ENCODE data around the gene MBLAC1.

The MBLAC1 gene, protein sequence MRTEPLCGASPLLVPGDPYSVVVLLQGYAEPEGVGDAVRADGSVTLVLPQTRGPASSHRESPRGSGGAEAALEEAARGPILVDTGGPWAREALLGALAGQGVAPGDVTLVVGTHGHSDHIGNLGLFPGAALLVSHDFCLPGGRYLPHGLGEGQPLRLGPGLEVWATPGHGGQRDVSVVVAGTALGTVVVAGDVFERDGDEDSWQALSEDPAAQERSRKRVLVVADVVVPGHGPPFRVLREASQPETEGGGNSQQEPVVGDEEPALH

DNA sequence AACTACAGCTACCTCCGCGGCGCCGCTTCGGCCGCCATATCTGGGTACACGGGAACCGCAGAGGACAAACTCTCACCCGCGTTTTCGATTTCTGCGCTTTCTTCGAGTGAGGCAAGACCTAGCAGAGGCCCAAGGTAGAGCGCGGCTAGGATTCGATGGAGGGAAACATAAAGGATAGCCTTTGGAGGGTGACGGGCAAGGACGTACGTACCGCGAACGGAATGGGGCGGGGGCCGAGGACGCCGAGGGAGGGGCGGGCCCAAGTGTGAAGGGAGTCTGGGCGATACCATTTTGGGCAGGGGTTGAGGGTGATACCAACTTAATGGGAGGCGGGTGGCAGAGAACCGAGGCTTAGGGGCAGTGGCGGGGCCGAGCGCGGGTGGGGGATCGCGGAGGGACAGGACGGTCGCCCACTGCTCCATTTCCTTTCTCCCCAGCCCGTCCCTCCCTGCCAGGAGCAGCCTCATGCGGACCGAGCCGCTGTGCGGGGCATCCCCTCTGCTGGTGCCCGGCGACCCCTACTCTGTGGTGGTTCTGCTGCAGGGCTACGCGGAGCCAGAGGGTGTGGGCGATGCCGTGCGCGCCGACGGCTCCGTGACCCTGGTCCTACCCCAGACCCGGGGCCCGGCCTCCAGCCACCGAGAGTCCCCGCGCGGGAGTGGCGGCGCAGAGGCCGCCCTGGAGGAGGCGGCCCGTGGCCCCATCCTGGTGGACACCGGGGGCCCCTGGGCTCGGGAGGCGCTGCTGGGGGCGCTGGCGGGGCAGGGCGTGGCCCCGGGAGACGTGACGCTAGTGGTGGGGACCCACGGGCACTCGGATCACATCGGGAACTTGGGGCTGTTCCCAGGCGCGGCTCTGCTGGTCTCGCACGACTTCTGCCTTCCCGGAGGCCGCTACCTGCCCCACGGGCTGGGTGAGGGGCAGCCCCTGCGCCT is at the start of gene MBLAC1:
Gene MBLAC1 (plus strand): TSS at position 37 of the 935 bp plus-strand sequence. CDS start 429 bp downstream, at position 466.
- Histone ChIP-seq H3K9me3 (ENCODE audit: low read depth, low read length) (no peaks in the 10 kb centered on the region), H3K4me3 (peak within 1 kb of the TSS; percentile 89), H3K9ac (ENCODE audit: insufficient read length) (peak within 1 kb of the TSS; percentile 90), H3K36me3 (ENCODE audit: insufficient read depth, low read length) (no peaks in the 10 kb centered on the region), H3K27ac (peak within 1 kb of the TSS; percentile 98)
- DNase-seq (ENCODE audit: low read depth, low spot score) = peak; percentile 76
- TF ChIP-seq EZH2 (IDR thresholded peaks at IDR 0.05) = no peak
- TF ChIP-seq POLR2AphosphoS5 (IDR thresholded peaks at IDR 0.05; ENCODE audit: borderline replicate concordance, low read depth, low read length) = peak; percentile 96

DNA sequence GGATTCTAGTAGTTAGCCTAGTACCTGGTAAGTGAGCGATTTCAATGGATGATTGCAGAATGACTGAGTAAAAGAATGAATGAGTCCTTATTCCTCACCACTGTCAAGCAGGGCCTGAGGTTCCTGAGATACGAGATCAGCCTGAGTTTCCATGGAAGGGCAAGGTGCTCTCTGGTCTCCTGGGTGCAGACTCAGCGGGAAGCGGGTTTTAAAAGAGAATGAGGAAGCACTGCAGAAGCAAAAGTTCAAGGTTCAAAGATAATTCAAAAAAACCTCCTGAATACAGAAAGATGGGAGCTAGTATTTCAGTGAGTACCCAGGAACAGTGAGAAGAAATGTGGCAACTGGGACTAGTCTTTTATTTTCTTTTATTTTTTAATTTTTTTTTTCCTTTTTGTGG is 49.6 kb upstream of the MBLAC1 start:
- no peak for TF ChIP-seq EZH2 (IDR thresholded peaks at IDR 0.05)
- no peak for TF ChIP-seq FOXP2 (optimal IDR thresholded peaks at IDR 0.05; ENCODE audit: control extremely low read depth, extremely low read length, insufficient read depth)
- no peak overlapping the region for H3K27ac ChIP-seq
- no peak overlapping the region for H3K4me3 ChIP-seq
- peaks cover 56% of the 10 kb centered on the region for H3K9me3 ChIP-seq (ENCODE audit: low read depth, low read length)
- H3K9ac ChIP-seq (ENCODE audit: insufficient read length) = no peak overlapping the region
- H3K36me3 ChIP-seq (ENCODE audit: insufficient read depth, low read length) = peaks cover 83% of the 10 kb centered on the region
- no peak for DNase-seq (ENCODE audit: low read depth, low spot score)

DNA sequence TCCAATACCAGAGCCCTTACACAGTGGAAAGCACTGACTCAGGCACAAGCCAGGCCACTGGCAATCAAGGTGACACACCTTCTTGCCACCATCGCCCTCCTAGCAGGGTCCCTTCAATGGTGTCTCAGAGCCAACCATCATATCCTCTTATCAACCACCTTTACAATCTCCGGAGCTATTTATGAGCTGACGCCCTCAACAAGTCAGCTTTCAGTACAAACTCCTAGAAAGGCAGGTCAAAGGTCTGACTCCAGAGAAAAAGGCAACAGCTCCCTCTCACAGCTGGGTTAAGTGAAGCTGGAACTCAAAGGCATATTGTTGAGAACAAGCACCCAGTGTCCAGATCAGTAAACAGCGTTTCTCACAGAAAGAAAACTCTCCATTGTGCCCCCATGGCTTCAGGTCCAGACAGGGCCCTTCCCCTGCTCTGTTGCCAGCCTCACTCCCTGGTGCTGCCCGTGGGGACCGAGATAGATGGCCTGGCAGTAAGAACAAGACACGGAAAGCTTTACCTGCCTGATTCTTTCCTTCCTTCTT is 47.7 kb upstream of the MBLAC1 start:
- Histone ChIP-seq H3K9me3 (ENCODE audit: low read depth, low read length) (peaks cover 42% of the 10 kb centered on the region), H3K9ac (ENCODE audit: insufficient read length) (no peak overlapping the region), H3K27ac (no peak overlapping the region), H3K36me3 (ENCODE audit: insufficient read depth, low read length) (peaks cover 64% of the 10 kb centered on the region), H3K4me3 (no peak overlapping the region; the same call in 1 of the 2 replicates)
- no peak for DNase-seq (ENCODE audit: low read depth, low spot score)
- TF ChIP-seq FOXP2 (optimal IDR thresholded peaks at IDR 0.05; ENCODE audit: control extremely low read depth, extremely low read length, insufficient read depth) = no peak
- TF ChIP-seq EZH2 (IDR thresholded peaks at IDR 0.05) = no peak
- TF ChIP-seq POLR2AphosphoS5 (IDR thresholded peaks at IDR 0.05; ENCODE audit: borderline replicate concordance, low read depth, low read length) = no peak

DNA sequence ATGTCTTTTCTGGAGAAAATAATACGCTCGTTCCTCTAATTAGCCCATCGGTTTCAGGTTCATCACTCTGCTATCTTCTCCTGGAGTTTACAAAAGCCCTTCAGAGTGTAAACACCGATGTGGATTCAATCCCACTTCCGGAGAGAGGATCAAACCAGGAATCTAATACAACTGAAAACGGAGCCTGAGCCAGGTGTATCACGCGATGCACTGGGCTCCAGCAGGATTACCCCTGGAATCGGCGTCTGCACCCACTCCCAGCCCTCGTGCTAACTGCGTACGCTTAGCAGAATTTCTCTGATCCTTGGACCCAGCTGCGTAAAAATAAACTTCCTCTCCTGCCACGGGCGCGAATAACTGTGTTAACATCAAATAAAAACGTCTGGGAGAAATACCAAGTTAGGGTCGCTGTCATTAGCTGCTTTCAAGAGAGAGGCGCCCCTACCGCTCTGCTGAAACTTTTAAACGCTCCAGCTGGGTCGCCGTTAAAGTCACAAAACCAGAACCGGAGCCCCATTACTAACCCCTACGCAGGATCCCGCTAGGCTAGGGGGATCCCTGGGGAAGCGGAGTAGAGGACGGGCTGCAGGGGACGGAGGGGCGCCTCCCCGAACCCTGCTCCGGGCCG is 45.7 kb upstream of the MBLAC1 start:
- peak overlapping the region; percentile 80 for H3K27ac ChIP-seq
- DNase-seq (ENCODE audit: low read depth, low spot score) = no peak
- peaks cover 44% of the 10 kb centered on the region for H3K36me3 ChIP-seq (ENCODE audit: insufficient read depth, low read length)
- H3K9me3 ChIP-seq (ENCODE audit: low read depth, low read length) = peaks cover 26% of the 10 kb centered on the region; the same call in 1 of the 2 replicates
- peak overlapping the region; percentile 98 for H3K9ac ChIP-seq (ENCODE audit: insufficient read length)
- H3K4me3 ChIP-seq = peak overlapping the region; percentile 100
- TF ChIP-seq EZH2 (IDR thresholded peaks at IDR 0.05) (no peak), FOXP2 (optimal IDR thresholded peaks at IDR 0.05; ENCODE audit: control extremely low read depth, extremely low read length, insufficient read depth) (no peak), POLR2AphosphoS5 (IDR thresholded peaks at IDR 0.05; ENCODE audit: borderline replicate concordance, low read depth, low read length) (no peak)

DNA sequence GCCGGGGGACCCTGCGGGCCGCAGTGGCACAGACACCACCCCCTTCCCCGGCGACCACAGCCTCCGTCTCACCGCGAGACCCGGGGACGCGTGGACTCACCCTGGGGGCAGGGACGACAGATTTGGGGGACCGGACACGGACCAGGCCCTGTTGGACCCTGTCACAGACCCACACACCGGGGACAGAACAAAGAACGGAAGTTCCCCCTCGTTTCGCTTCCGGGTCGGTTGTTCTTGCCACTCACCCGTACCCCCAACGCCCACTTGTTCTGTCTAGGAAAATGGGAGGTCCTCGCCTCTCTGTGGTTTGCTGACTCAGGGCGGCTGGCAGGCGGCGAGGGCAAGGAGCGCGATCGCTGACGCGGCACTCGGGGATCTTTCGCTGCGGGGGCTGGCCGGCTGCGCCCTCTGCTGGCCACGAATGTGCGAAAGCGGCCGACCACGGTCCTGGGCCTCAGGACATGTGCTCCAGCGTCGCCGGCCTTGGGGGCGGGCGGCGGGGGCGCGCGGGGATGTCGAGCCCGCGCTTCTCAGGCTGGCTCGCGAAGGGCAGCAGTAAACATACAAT is 45.1 kb upstream of the MBLAC1 start, which contains the start of gene ZNF3:
Gene ZNF3 (minus strand): TSS at position 189 of the 568 bp plus-strand sequence. CDS start 4,366 bp downstream, outside the sequence.
- peak within 1 kb of the TSS; percentile 98 for H3K9ac ChIP-seq (ENCODE audit: insufficient read length)

DNA sequence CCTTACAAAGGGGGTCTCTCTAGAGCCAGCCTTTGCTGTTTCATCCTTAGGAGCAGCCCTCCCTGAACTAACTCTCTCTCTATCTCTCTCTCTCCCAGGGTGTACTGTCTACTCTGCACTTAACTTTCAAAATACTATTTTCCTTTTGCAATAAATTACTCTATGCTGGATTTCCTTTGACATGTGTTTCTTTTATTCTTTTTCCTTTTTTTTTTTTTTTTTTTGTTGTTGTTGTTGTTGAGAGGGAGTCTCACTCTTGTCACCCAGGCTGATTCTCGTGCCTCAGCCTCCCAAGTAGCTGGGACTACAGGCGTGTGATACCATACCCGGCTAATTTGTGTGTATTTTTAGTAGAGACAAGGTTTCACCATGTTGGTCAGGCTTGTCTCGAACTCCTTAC is 43.8 kb upstream of the MBLAC1 start:
- Histone ChIP-seq H3K36me3 (ENCODE audit: insufficient read depth, low read length) (peaks cover 25% of the 10 kb centered on the region), H3K9ac (ENCODE audit: insufficient read length) (no peak overlapping the region), H3K9me3 (ENCODE audit: low read depth, low read length) (peaks cover 17% of the 10 kb centered on the region; the same call in 1 of the 2 replicates), H3K4me3 (no peak overlapping the region), H3K27ac (no peak overlapping the region)
- no peak for DNase-seq (ENCODE audit: low read depth, low spot score)
- no peak for TF ChIP-seq POLR2AphosphoS5 (IDR thresholded peaks at IDR 0.05; ENCODE audit: borderline replicate concordance, low read depth, low read length)
- TF ChIP-seq FOXP2 (optimal IDR thresholded peaks at IDR 0.05; ENCODE audit: control extremely low read depth, extremely low read length, insufficient read depth) = no peak
- no peak for TF ChIP-seq EZH2 (IDR thresholded peaks at IDR 0.05)

More for the DNA sequence above, 45.1 kb upstream of the MBLAC1 start, which contains the start of gene ZNF3:
- H3K27ac ChIP-seq = peak within 1 kb of the TSS; percentile 80
- H3K36me3 ChIP-seq (ENCODE audit: insufficient read depth, low read length) = peaks cover 38% of the 10 kb centered on the region
- TF ChIP-seq POLR2AphosphoS5 (IDR thresholded peaks at IDR 0.05; ENCODE audit: borderline replicate concordance, low read depth, low read length) (peak; percentile 95), EZH2 (IDR thresholded peaks at IDR 0.05) (no peak), FOXP2 (optimal IDR thresholded peaks at IDR 0.05; ENCODE audit: control extremely low read depth, extremely low read length, insufficient read depth) (peak; percentile 86)
- DNase-seq (ENCODE audit: low read depth, low spot score) = peak; percentile 91
- peak within 1 kb of the TSS; percentile 100 for H3K4me3 ChIP-seq
- peaks cover 24% of the 10 kb centered on the region; the same call in 1 of the 2 replicates for H3K9me3 ChIP-seq (ENCODE audit: low read depth, low read length)

DNA sequence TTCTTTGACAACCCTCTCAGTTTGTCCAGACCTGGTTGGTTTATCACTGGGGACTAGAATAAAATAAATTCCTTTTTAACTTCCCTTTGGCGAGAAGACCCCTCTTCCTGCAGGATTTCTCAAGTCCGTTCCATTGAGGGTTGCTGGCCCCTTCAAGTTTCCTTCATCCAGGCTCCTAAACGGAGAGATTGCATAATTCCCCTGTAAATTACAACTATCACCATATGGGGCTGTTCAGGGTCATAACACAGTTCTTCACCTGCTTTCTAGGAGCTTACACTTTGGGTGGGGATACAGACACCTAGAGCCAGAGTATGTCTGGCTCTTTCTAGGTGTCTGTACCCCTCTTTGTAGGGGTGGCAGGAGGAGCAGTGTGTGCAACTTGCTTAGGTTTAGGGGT is 41.3 kb upstream of the MBLAC1 start:
- Histone ChIP-seq H3K9ac (ENCODE audit: insufficient read length) (no peak overlapping the region), H3K36me3 (ENCODE audit: insufficient read depth, low read length) (peaks cover 4% of the 10 kb centered on the region; the same call in 1 of the 2 replicates), H3K9me3 (ENCODE audit: low read depth, low read length) (no peaks in the 10 kb centered on the region), H3K4me3 (no peak overlapping the region), H3K27ac (no peak overlapping the region)
- DNase-seq (ENCODE audit: low read depth, low spot score) = no peak
- TF ChIP-seq FOXP2 (optimal IDR thresholded peaks at IDR 0.05; ENCODE audit: control extremely low read depth, extremely low read length, insufficient read depth) = no peak
- TF ChIP-seq POLR2AphosphoS5 (IDR thresholded peaks at IDR 0.05; ENCODE audit: borderline replicate concordance, low read depth, low read length) = no peak

All from SK-N-MC (cell line).